Activated CD4-positive, alpha-beta T cell treated with anti-CD3 and anti-CD28 coated beads for 48 hours (primary cell): ENCODE results near the gene CDK5RAP1.
"Not testable (repeated sequence)": the region's sequence is repeated elsewhere in the genome, so short reads cannot be mapped to it uniquely, and the experiment has no call there.

Source experiments
- DNase-seq: peaks from one replicate; pipeline ENCODE4 v3.0.0-alpha.2; 2020

CDK5RAP1 gene

DNA sequence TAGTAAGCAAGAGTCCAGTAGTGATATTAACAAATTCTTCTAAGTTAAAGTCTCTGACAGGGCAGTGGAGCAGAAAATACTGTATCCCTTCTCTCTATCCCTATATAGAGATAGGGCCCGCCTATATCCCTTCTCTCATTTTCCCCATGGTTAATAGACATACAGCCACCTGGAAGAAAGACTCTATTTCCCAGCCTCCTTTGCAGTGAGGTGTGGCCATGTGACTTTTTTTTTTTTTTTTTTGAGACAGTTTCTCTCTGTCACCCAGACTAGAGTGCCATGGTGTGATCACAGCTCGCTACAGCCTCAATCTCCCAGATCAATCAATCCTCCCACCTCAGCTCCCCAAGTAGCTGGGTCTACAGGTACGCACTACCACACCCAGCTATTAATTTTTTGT lies 16.7 kb upstream of the CDK5RAP1 start:
- DNase-seq: no peak

DNA sequence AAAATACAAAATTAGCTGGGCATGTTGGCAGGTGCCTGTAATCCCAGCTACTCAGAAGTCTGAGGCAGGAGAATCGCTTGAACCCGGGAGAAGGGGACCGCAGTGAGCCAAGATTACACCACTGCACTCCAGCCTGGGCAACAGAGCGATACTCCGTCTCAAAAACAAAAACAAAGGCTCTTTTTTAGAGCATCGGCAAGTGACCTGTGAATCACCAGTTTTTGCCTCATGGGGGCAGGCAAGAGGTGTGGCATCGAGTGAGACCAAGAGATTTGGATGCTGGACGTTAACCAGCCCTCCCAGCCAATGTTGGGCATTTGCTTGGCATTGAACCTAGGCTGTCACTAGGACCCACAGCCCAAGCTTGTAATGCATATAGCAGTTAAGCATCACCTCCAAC lies 14.6 kb upstream of the CDK5RAP1 start:
- no peak for DNase-seq

GRCh38 chr20:33412484-33412838 lies 11.1 kb upstream of the CDK5RAP1 start:
- DNase-seq: no peak

DNA sequence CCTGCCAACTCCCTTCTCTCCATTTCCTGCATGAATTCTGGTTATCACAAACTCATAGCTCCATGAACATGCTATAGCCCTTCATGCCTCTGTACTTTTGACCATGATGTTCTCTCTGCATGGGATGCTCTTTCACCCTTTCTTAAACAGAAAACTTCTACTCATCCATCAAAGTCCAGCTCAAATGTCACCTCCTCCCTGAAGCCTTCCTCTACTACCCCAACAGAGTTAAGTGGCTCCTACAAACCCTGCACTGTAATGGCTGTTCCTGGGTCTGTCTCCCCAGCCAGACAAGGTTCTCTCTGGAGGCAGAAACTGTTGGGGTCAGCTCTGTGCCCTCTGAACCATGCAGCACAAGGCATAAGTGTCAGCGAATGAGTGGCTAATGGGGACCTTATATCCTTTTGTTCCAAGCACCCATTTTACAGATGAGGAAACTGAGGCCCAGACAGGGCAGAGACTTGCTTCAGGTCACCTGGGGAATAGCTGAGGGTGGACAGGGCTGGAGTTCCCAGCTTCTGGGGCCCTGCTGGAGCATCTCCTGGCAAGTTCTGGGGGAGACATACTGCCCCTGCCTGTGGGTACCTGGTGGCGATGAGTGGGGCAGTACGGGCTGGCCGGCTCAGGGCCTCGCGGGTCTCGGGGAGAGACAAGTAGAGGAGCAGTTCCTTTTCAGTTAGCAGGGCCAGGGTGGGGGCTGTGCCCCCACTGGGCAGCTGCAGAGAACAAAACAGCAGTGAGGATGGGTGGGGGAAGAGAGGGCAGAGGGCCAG lies 10.6 kb upstream of the CDK5RAP1 start:
- DNase-seq: no peak

- DNase-seq: no peak
Observed at GRCh38 chr20:33411242-33411641, 9.9 kb upstream of the CDK5RAP1 start.

DNA sequence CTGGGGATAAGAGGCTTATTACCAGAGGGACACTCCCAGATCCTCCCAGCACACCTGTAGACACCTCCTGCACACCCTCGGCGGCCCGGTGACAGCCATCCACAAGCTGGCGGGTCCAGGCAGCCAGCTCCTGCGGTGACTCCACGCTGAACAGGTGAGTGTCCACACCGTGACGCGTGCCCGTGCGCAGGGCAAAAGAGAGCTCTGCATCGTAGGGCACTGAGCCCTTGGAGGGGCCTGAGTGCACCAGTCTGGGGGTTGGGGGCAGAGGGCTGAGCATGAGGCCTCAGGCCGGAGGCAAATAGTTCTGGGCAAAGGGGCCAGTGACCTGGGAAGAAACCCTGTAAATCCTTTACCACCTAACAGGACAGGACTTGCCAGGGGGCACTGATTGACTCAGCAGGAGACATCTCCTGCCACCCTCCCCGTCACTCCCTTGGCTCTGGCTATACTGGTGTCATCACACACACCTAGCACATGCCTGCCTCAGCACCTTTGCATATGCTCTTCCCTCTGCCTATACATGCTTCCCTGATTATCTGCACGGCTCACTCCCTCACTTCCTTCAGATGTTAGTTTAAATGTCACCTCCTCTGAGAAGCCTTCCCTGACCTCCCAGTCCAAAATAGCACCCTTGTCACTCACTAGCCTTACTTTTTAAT lies 8.9 kb upstream of the CDK5RAP1 start:
- no peak for DNase-seq

DNA sequence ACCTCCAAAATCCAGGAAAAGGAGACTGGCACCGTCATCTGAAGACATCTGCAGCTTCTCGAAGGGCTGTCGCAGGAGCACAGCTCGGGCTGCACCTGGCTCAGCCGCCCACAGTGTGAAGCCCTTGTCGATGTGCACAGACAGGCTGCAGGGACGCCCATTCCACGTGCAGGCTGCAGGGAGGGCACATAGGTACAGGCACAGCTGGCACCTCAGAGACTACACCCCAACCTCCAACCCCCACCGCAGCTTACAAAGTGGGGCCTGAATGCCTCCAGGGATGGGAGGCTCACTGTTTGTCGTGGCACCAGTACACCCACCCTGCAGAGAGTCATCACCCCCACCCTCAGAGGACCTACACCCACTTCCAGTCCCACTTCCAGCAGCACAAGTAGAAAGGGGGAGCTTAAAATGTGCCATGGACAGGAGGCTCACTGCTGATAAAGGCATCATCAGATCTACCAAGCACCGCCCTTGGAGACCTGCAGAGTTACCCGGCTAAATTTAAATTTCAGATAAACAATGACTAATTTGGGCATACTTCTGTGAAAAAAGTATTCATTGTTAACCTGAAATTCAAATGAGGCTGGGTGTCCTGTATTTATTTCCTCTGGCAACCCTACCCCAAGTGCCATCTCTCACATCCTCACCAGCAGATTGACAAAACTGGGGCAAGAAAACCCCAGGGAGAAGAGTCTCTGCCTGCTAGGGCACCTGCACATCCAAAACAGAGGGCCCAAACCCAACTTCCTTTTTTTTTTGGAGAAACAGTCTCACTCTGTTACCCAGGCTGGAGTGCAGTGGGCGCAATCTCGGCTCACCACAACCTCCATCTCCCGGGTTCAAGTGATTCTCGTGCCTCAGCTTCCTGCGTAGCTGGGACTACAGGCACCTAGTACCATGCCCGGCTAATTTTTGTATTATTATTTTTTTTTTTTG lies 7.7 kb upstream of the CDK5RAP1 start:
- DNase-seq: no peak

GRCh38 chr20:33408313-33408712 lies 7.0 kb upstream of the CDK5RAP1 start:
- DNase-seq: no peak

DNA sequence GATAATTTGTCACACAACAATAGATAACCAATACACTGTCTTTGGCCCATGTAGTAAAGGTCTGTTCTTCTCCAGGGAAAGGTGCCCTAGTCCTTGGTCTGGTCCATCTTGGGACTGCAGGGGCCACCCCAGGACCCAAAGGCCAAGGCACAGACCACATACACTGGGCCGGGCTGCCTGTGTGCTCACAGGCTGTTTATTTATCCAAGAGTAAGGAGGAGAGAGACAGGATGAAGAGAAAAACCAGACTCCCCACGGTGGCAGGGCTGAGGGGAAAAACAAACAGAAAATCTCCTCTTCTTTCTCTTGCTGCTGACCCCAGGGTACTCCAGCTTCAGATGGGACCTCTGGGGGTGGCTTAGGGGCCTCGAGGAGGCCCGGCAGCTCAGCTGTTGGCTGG lies 6.5 kb upstream of the CDK5RAP1 start:
- no peak for DNase-seq

GRCh38 chr20:33407251-33407650 lies 5.9 kb upstream of the CDK5RAP1 start:
- DNase-seq: no peak

GRCh38 chr20:33404281-33404680 lies 3.0 kb upstream of the CDK5RAP1 start:
- no peak for DNase-seq

GRCh38 chr20:33401921-33402369 lies 626 bp upstream of the CDK5RAP1 start:
- DNase-seq: peak; percentile 17

DNA sequence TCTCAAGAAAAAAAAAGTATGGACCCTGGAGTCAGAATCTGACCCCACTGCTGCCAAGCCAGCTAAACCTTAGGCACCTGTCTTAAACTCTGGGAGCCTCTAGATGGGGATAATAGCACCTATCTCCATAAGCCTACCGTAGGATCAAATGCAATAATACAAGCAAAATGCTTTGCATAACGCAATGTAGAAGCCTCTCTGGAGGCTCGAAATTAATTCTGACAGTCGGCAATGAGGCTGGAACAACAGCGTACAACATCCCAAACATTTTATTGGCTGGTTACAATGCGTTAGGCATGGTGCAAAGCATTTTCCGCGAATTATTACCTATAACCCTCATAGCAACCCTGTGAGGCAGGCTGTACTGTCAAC lies 521 bp downstream of the CDK5RAP1 start:
- DNase-seq: no peak

- no peak for DNase-seq
Observed at GRCh38 chr20:33399924-33400323, 1.4 kb downstream of the CDK5RAP1 start.

- DNase-seq: no peak
Observed at GRCh38 chr20:33394718-33395117, 6.6 kb downstream of the CDK5RAP1 start.

DNA sequence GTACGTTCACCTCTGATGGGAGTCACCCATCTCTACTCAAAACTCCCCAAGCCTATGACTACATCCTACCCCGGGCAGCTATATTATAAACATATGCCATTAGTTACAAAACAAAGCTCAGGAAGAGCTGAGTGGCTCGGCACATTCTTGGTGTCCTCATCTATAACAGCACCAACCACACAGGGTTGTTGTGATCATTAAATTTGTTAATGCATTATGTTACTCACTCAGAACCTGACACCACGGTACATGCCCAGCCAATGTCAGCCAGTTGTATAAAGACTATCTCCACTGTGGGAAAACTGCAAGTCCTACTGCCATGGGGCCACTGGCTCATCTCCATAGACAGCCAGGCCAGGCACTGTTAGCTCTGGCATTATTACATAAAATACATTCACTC lies 7.7 kb downstream of the CDK5RAP1 start:
- DNase-seq: no peak

DNA sequence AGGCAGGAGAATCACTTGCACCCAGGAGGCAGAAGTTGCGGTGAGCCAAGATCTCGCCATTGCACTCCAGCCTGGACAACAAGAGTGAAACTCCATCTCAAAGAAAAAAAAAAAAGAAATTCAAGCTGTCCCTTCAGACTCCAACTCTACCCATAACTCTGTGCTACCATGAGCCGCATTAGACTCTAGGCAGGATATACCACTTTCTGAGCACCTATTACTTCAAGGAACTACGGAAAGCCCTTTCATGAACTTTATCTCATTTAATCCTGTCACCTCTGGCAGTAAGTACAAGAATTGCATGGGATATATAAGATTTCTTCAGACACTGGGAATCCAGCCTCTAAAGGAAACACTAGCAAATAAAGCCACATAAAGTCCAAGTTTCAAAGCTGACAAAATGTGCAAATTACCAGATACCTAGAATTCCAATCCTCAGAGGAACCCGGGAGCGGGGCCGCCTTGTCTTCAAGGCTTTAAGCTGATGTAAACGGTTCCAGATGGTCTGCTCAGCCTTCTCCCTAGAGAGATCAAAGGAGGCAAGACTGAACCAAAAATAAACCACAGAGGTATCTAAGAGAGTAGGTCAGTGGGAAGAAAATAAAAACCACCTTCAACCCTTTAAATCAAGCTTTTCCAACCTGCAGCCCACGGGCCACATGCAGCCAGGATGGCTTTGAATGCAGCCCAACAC lies 9.4 kb downstream of the CDK5RAP1 start:
- DNase-seq: no peak

DNA sequence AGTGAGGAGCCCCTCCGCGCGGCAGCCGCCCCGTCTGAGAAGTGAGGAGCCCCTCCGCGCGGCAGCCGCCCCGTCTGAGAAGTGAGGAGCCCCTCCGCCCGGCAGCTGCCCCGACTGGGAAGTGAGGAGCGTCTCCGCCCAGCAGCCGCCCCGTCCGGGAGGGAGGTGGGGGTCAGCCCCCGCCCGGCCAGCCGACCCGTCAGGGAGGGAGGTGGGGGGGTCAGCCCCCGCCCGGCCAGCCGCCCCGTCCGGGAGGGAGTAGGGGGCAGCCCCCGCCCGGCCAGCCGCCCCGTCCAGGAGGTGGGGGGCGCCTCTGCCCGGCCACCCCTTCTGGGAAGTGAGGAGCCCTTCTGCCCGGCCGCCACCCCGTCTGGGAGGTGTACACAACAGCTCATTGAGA lies 12.0 kb downstream of the CDK5RAP1 start:
- not testable (repeated sequence) for DNase-seq

DNA sequence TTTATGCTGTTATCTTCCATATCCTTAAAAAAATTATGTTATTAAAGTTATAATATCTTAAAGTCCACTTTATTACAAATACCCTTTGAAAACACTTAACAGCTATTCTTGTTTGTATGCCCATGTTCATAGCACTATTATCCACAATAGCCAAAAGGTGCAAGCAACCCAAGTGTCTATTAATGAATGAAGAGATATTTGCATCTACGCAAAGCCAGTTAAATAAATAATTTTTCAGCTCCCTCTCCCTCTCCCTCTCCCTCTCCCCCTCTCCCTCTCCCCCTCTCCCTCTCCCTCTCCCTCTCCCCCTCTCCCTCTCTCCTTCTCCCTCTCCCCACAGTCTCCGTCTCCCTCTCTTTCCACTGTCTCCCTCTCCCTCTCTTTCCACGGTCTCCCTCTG lies 13.1 kb downstream of the CDK5RAP1 start:
- no peak for DNase-seq

DNA sequence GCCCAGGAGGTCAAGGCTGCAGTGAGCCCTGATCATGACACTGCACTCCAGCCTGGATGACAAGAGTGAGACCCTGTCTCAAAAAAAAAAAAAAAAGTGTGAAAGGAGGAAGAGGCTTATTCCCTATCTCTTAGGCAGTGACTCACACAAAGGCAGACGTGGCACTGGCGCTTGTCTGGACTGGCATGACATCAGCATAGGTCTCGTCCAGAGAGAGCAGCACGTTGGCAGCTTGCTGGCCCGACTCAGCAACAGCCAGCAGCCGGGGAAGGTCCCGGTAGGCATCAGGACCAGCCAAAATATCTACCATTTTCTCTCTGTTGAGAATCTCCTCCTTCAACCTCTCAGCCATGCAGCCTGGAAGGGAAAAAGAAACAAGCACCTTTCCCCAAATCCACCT lies 14.1 kb downstream of the CDK5RAP1 start:
- no peak for DNase-seq

DNA sequence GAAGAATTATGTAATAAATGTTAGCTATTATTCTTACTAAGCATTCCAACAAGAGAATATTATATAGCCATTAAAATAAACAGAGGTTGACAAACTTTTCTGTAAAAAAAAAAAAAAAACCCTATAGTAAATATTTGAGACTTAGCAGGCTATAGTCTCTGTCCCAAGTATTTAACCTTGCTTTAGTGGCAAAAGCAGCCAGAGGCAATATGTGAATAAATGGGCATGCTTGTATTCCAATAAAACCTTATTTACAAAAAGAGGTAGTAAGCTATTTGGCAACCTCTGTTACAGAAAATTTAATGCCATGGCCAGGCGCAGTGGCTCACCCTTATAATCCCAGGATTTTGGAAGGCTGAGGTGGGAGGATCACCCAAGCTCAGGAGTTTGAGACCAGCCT lies 14.6 kb downstream of the CDK5RAP1 start:
- no peak for DNase-seq

DNA sequence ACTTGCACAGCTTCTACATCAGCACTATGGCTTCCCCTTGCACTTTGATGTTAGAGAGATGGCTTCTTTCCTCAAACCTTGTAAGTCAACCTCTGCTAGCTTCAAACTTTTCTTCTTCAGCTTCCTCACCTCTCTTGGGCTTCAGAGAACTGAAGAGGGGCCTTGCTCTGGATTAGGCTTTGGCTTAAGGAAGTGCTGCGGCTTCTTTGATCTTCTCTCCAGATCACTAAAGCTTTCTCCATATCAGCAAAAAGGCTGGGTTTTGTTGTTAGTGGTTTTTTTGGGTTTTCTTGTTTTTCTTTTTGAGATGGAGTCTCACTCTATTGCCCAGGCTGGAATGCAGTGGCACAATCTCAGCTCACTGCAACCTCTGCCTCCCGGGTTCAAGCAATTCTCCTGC lies 24.0 kb downstream of the CDK5RAP1 start:
- no peak for DNase-seq
